Parathyroid adenoma (tissue), 2 donors: ENCODE data around the gene MYO1D.

ENCODE experiments used
- H2AFZ ChIP-seq: fragments of 300-600 bp; sonication (generic); one replicate; pipeline ENCODE4 v1.7.0; 2017; ENCODE audit warnings: antibody characterized with exemption, mild to moderate bottlenecking
- H3K27ac ChIP-seq: fragments of 300-600 bp; sonication (generic); one replicate; pipeline ENCODE4 v1.7.0; 2017
- H3K27me3 ChIP-seq: fragments of 300-600 bp; sonication (generic); one replicate; pipeline ENCODE4 v1.7.0; 2017; ENCODE audit warnings: low read length; ENCODE audit not compliant: control insufficient read depth, insufficient read depth
- H3K36me3 ChIP-seq: fragments of 300-600 bp; sonication (generic); one replicate; pipeline ENCODE4 v1.7.0; 2017; ENCODE audit warnings: low read length; ENCODE audit not compliant: control insufficient read depth, insufficient read depth
- H3K4me1 ChIP-seq: fragments of 300-600 bp; sonication (generic); one replicate; pipeline ENCODE4 v1.7.0; 2017; ENCODE audit warnings: control low read depth
- H3K4me2 ChIP-seq: fragments of 300-600 bp; sonication (generic); one replicate; pipeline ENCODE4 v1.7.0; 2017; ENCODE audit warnings: low read length
- H3K4me3 ChIP-seq: fragments of 300-600 bp; sonication (generic); one replicate; pipeline ENCODE4 v1.7.0; 2017; ENCODE audit warnings: low read depth, low read length
- H3K79me2 ChIP-seq: fragments of 300-600 bp; sonication (generic); one replicate; pipeline ENCODE4 v1.7.0; 2017; ENCODE audit warnings: control low read depth
- H3K9ac ChIP-seq: fragments of 300-600 bp; sonication (generic); one replicate; pipeline ENCODE4 v1.7.0; 2017; ENCODE audit warnings: mild to moderate bottlenecking
- H3K9me3 ChIP-seq: fragments of 300-600 bp; sonication (generic); one replicate; pipeline ENCODE4 v1.7.0; 2017; ENCODE audit warnings: low read length; ENCODE audit not compliant: control insufficient read depth
- CTCF ChIP-seq: fragments of 300-600 bp; sonication (generic); IDR thresholded peaks from one replicate; pipeline ENCODE4 v1.7.0; 2017; ENCODE audit warnings: antibody characterized with exemption, mild to moderate bottlenecking
- donor health status: primary hyperparathyroidism.

The MYO1D gene

GRCh38 chr17:32917842-32918241 lies 40.9 kb upstream of the MYO1D start:
- TF ChIP-seq CTCF: no peak
- Histone ChIP-seq H3K36me3 (no peaks in the 10 kb centered on the region), H3K4me1 (no peaks in the 10 kb centered on the region), H3K4me2 (no peak overlapping the region), H3K4me3 (no peak overlapping the region), H3K79me2 (no peaks in the 10 kb centered on the region), H2AFZ (no peak overlapping the region), H3K9ac (no peak overlapping the region), H3K27ac (no peak overlapping the region), H3K27me3 (no peaks in the 10 kb centered on the region), H3K9me3 (no peaks in the 10 kb centered on the region)

GRCh38 chr17:32917081-32917480 lies 40.2 kb upstream of the MYO1D start:
- Histone ChIP-seq H3K4me3 (no peak overlapping the region), H3K4me1 (no peaks in the 10 kb centered on the region), H2AFZ (no peak overlapping the region), H3K9me3 (no peaks in the 10 kb centered on the region), H3K27me3 (no peaks in the 10 kb centered on the region), H3K27ac (no peak overlapping the region), H3K4me2 (no peak overlapping the region), H3K9ac (no peak overlapping the region), H3K36me3 (no peaks in the 10 kb centered on the region), H3K79me2 (no peaks in the 10 kb centered on the region)
- no peak for TF ChIP-seq CTCF

GRCh38 chr17:32916134-32916533 lies 39.2 kb upstream of the MYO1D start:
- no peak for TF ChIP-seq CTCF
- H3K9me3 ChIP-seq: no peaks in the 10 kb centered on the region
- H3K36me3 ChIP-seq: no peaks in the 10 kb centered on the region
- no peaks in the 10 kb centered on the region for H3K4me1 ChIP-seq
- H3K4me2 ChIP-seq: no peak overlapping the region
- H3K27ac ChIP-seq: no peak overlapping the region
- no peak overlapping the region for H3K9ac ChIP-seq
- no peaks in the 10 kb centered on the region for H3K79me2 ChIP-seq
- no peak overlapping the region for H3K4me3 ChIP-seq
- H3K27me3 ChIP-seq: no peaks in the 10 kb centered on the region
- no peak overlapping the region for H2AFZ ChIP-seq

- no peaks in the 10 kb centered on the region for H3K27me3 ChIP-seq
- H3K9me3 ChIP-seq: no peaks in the 10 kb centered on the region
- H2AFZ ChIP-seq: no peak overlapping the region
- H3K36me3 ChIP-seq: no peaks in the 10 kb centered on the region
- no peaks in the 10 kb centered on the region for H3K4me1 ChIP-seq
- H3K9ac ChIP-seq: no peak overlapping the region
- no peaks in the 10 kb centered on the region for H3K79me2 ChIP-seq
- no peak for TF ChIP-seq CTCF
- H3K4me3 ChIP-seq: no peak overlapping the region
- no peak overlapping the region for H3K27ac ChIP-seq
- H3K4me2 ChIP-seq: no peak overlapping the region
These were observed 38.3 kb upstream of the MYO1D start for GRCh38 chr17:32915245-32915644.

GRCh38 chr17:32914181-32914580 lies 37.3 kb upstream of the MYO1D start:
- Histone ChIP-seq H2AFZ (no peak overlapping the region), H3K4me2 (no peak overlapping the region)
- TF ChIP-seq CTCF: no peak

More at GRCh38 chr17:32914181-32914580, 37.3 kb upstream of the MYO1D start:
- H3K36me3 ChIP-seq: no peaks in the 10 kb centered on the region
- H3K9me3 ChIP-seq: no peaks in the 10 kb centered on the region
- no peaks in the 10 kb centered on the region for H3K79me2 ChIP-seq
- H3K9ac ChIP-seq: no peak overlapping the region
- no peaks in the 10 kb centered on the region for H3K4me1 ChIP-seq
- H3K4me3 ChIP-seq: no peak overlapping the region
- H3K27ac ChIP-seq: no peak overlapping the region
- H3K27me3 ChIP-seq: no peaks in the 10 kb centered on the region
